Astrocyte of the cerebellum (primary cell): ENCODE measurements around the gene CFAP210.
"Not testable (repeated sequence)": the region's sequence is repeated elsewhere in the genome, so short reads cannot be mapped to it uniquely, and the experiment has no call there.

Experiments used
- DNase-seq: peaks from one replicate; pipeline ENCODE4 v3.0.0-alpha.2; 2011; ENCODE audit warnings: low read depth
- H3K4me3 ChIP-seq: 2 replicates; pipeline ENCODE4 v1.5.1; 2011; ENCODE audit warnings: mild to moderate bottlenecking, low read depth, low read length, moderate library complexity
- in situ Hi-C: cut with HindIII; loops from 2 replicates; pipeline ENCODE4 v1.10.0; 2017; ENCODE audit warnings: low sequenced_read_pairs
- TF ChIP-seq, protein P1 (sequence below): IDR thresholded peaks from 2 replicates; pipeline ENCODE4 v1.5.1; 2012; ENCODE audit warnings: low read length, low read depth, moderate library complexity, mild to moderate bottlenecking; ENCODE audit errors: missing control alignments

The CFAP210 gene

DNA sequence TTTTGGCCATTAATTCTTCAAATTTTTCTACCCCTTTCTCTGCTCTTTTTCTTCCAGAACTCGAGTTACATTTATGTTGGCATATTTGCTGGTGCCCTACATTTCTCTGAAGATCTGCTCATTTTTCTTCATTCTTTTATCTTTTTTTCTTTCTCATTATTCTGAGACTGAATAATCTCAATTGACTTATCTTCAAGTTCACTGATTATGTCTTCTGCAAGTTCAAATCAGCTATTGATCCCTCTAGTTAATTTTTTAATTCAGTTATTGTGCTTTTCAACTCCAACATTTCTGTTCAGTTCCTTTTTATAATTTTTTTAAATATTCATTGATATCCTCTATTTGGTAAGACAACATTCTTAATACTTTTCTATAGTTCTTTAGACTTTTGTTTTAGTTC, 3.2 kb downstream of the CFAP210 start:
- DNase-seq: no peak
- no peak overlapping the region for H3K4me3 ChIP-seq
- in situ Hi-C loops: no loop called here
- TF ChIP-seq, protein P1, sequence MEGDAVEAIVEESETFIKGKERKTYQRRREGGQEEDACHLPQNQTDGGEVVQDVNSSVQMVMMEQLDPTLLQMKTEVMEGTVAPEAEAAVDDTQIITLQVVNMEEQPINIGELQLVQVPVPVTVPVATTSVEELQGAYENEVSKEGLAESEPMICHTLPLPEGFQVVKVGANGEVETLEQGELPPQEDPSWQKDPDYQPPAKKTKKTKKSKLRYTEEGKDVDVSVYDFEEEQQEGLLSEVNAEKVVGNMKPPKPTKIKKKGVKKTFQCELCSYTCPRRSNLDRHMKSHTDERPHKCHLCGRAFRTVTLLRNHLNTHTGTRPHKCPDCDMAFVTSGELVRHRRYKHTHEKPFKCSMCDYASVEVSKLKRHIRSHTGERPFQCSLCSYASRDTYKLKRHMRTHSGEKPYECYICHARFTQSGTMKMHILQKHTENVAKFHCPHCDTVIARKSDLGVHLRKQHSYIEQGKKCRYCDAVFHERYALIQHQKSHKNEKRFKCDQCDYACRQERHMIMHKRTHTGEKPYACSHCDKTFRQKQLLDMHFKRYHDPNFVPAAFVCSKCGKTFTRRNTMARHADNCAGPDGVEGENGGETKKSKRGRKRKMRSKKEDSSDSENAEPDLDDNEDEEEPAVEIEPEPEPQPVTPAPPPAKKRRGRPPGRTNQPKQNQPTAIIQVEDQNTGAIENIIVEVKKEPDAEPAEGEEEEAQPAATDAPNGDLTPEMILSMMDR: no peak

DNA sequence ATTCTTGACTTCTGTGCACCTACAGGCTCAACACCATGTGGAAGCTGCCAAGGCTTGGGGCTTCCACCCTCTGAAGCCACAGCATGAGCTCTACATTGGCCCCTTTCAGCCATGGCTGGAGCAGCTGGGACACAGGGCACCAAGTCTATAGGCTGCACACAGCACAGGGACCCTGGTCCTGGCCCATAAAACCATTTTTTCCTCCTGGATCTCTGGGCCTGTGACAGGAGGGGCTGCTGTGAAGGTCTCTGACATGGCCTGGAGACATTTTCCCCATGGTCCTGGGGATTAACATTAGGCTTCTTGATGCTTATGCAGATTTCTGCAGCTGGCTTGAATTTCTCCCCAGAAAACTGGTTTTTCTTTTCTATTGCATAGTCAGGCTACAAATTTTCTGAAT, 6.3 kb downstream of the CFAP210 start:
- in situ Hi-C loops, H3K4me3 ChIP-seq, DNase-seq: not testable (repeated sequence)

DNA sequence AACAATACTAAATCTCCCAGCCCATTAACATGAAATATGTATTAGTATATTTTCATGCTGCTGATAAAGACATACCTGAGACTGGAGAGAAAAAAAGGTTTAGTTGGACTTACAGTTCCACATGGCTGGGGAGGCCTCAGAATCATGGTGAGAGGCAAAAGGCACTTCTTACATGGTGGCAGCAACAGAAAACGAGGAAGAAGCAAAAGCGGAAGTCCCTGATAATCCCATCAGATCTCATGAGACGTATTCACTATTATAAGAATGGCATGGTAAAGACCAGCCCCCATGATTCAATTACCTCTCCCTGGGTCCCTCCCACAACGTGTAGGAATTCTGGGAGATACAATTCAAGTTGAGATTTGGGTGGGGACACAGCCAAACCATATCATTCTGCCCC, 7.4 kb downstream of the CFAP210 start:
- H3K4me3 ChIP-seq, in situ Hi-C loops, DNase-seq: not testable (repeated sequence)

DNA sequence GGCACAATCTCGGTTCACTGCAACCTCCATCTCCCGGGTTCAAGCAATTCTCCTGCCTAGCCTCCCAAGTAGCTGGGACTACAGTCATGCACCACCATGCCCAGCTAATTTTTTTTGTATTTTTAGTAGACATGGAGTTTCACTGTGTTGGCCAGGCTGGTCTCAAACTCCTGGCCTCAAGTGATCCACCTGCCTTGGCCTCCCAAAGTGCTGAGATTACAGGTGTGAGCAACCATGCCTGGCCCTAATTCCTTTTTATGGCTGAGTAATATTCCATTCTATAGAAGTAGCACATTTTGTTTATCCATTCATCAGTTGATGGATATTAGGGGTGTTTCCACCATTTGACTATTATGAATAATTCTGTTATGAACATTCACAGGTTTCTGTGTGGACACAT, 9.5 kb downstream of the CFAP210 start:
- H3K4me3 ChIP-seq, DNase-seq, in situ Hi-C loops: not testable (repeated sequence)

DNA sequence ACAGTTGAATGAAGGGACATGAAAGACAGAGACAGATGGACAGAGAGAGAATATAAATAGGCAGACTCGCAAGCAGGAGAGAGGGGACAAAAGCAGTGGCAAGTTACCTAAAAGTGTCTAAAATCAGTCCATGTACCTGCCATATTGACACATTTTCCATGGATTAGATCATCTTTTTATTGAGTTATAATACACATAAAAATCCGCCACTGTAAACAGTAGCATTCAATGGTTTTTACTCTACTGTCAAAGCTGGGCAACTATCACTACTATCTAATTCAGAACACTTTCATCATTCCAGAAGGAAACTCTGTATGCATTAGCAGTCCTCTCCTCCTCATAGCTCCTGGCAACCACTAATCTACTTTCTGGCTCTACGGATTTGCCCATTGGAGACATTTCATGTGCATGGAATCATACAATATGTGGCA, 10.1 kb downstream of the CFAP210 start:
- in situ Hi-C loops: no loop called here
- TF ChIP-seq, protein P1: no peak
- no peak for DNase-seq
- no peak overlapping the region for H3K4me3 ChIP-seq

DNA sequence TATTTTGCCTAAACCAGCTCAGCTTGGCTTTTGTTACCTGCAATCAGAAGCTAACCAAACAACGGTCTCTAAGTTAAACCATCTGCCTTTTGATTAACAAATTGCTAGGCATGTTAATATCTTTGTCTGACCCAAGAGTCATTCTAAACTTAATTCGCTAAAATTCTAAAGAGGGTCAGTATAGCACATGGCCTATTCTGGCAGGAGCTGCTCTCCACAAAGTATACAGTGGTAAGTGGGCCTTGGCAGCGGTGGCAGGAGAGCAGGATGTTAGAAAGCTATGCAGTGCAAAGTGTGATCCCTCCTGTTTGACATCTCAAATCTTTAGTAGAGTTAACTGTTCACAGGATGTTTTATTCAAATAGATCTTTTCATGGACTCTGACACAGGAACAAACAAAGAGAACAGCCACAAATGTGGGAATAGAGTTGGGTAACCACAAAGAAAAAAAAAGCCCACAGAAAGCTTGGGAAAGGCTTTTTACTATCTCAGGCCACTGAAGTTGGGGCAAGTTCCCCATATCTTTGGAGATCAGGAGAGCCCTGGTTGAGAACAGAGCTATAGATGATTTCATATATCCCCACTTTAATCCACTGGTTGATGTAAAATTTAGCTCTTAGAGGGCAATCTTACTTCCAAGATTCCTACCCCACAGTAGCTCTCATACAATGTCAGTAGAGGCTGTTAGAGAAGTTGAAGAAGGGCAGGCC, 10.6 kb downstream of the CFAP210 start:
- DNase-seq: no peak
- TF ChIP-seq, protein P1: no peak
- in situ Hi-C loops: no loop called here
- H3K4me3 ChIP-seq: no peak overlapping the region

DNA sequence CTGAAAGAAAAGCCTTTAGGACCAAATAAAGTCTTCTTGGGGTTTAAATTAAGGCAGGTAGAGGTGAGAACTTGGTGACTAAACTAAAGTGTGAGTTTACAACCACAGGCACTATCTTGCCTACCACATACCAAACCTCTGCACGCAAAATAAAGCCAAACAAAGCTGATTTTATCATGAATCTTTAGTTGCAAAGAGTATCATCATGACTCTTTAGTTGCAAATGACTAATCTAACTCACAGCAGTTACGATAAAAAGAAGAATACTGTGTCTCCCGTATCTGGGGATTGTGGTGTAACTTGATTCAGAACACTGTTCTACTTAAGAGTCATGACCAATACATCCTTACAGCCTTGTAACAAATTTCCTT, 11.2 kb downstream of the CFAP210 start:
- no peak overlapping the region for H3K4me3 ChIP-seq
- in situ Hi-C loops: no loop called here
- no peak for DNase-seq
- TF ChIP-seq, protein P1: no peak

DNA sequence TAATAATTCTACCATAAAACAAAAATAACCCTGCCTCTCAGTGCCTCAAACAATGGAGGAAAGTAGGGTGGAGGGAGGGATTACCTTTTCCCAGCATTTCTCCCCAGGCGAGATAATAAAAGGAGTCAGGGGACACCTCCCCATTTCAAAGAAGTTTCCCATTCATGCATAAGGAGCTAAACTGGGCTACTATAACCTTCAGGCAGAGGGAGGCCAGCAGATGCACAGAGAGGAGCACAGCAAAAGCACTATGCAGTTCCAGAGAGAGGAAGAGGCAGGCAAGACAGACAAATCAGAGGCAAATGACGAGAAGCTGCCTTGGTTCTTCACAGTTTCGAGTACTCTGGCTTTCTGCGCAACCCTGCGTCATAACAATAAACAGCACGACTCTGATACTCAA, 17.4 kb downstream of the CFAP210 start:
- TF ChIP-seq, protein P1: no peak
- in situ Hi-C loops: no loop called here
- no peak overlapping the region for H3K4me3 ChIP-seq
- DNase-seq: no peak
